ENCODE data around the gene VSTM2B.

DNA sequence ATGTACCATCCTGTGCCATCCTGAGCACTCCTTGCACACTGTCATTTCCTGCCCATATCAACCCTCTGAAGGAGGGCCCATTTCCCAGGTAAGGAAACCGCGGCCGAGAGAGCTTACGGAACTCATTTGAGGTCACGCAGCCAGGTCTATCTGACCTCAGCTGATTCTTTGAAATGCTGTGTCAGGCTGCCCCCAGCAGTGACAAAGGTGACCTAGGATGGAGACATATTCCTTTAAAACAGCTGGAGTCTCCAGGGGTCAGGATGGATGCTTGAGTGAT, 42.2 kb upstream of the VSTM2B start:
- TF ChIP-seq, protein P1, sequence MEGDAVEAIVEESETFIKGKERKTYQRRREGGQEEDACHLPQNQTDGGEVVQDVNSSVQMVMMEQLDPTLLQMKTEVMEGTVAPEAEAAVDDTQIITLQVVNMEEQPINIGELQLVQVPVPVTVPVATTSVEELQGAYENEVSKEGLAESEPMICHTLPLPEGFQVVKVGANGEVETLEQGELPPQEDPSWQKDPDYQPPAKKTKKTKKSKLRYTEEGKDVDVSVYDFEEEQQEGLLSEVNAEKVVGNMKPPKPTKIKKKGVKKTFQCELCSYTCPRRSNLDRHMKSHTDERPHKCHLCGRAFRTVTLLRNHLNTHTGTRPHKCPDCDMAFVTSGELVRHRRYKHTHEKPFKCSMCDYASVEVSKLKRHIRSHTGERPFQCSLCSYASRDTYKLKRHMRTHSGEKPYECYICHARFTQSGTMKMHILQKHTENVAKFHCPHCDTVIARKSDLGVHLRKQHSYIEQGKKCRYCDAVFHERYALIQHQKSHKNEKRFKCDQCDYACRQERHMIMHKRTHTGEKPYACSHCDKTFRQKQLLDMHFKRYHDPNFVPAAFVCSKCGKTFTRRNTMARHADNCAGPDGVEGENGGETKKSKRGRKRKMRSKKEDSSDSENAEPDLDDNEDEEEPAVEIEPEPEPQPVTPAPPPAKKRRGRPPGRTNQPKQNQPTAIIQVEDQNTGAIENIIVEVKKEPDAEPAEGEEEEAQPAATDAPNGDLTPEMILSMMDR (IDR thresholded peaks at IDR 0.05 in 8 of 11, conservative IDR thresholded peaks at IDR 0.05 in 3 of 11): no peak
- TF ChIP-seq POLR2A (IDR thresholded peaks at IDR 0.05) (no peak), POLR2AphosphoS5 (IDR thresholded peaks at IDR 0.05) (no peak)

Measured in spleen (tissue), 7 donors.